Sigmoid colon (tissue), 7 donors: ENCODE data around the gene GALNT18. TPM values are rescaled to one million over a fixed set of nuclear protein-coding genes. Genes with fewer than 3 reads are reported as not detected.

Experiments
- DNase-seq: peaks from one replicate; pipeline ENCODE4 v3.0.0-alpha.2; 2019
- H3K27ac ChIP-seq, 4 donors: fragments of 200-600 bp; sonication (generic); one replicate each; pipeline ENCODE4 v1.5.1; 2016 to 2019; ENCODE audit warnings: mild to moderate bottlenecking in 1 of 4
- H3K27me3 ChIP-seq, 3 donors: fragments of 200-600 bp; sonication (generic); one replicate each; pipeline ENCODE4 v1.5.1; 2019; ENCODE audit warnings: mild to moderate bottlenecking in 1 of 3
- H3K36me3 ChIP-seq, 4 donors: fragments of 200-600 bp; sonication (generic); one replicate each; pipeline ENCODE4 v1.5.1; 2016 to 2019
- H3K4me1 ChIP-seq, 4 donors: fragments of 200-600 bp; sonication (generic); one replicate each; pipeline ENCODE4 v1.5.1; 2017 to 2019
- H3K4me3 ChIP-seq, 4 donors: fragments of 200-600 bp; sonication (generic); one replicate each; pipeline ENCODE4 v1.5.1; 2017 to 2019; ENCODE audit warnings: mild to moderate bottlenecking in 2 of 4, moderate library complexity in 1 of 4
- H3K9me3 ChIP-seq, 4 donors: fragments of 200-600 bp in 3 of 4; sonication (generic) in 3 of 4; one replicate each; pipeline versions ENCODE4 v1.5.1 to v1.6.1; 2013 to 2019
- CTCF ChIP-seq, 4 experiments: fragments of 450-650 bp in 3 of 4; fragments of 200-600 bp in 1 of 4; IDR thresholded peaks; one replicate each; pipeline ENCODE4 v1.5.1; 2016 to 2019; ENCODE audit warnings: antibody characterized with exemption in 4 of 4, mild to moderate bottlenecking in 3 of 4, moderate library complexity in 2 of 4
- EP300 ChIP-seq, 4 donors: sonication (generic); formaldehyde crosslinking; IDR thresholded peaks; one replicate each; pipeline ENCODE4 v1.6.1; 2017; ENCODE audit warnings: antibody characterized with exemption in 4 of 4
- POLR2A ChIP-seq, 2 donors: fragments of 450-650 bp; IDR thresholded peaks; one replicate each; pipeline ENCODE4 v1.6.1; 2016; ENCODE audit warnings: antibody characterized with exemption in 2 of 2, mild to moderate bottlenecking in 2 of 2, moderate library complexity in 2 of 2
- POLR2AphosphoS5 ChIP-seq, 4 donors: sonication (generic); formaldehyde crosslinking; IDR thresholded peaks; one replicate each; pipeline ENCODE4 v1.6.1; 2017; ENCODE audit warnings: antibody characterized with exemption in 4 of 4
- WGBS, 2 donors: extraction: QIAGEN DNeasy Blood & Tissue Kit; methylation state at CpG; one replicate each; pipeline ENCODE4 v1.1.7; 2013; 5-methylcytosine and 5-hydroxymethylcytosine counted together
- intact Hi-C: fragments of 100-400 bp; cut with DNase I; formaldehyde crosslinking; loops from one replicate; pipeline ENCODE4 v1.15.1; 2023
- polyA plus RNA-seq, 3 donors: library from polyadenylated mRNA; stranded (reverse); fragments of 200-250 nt; gene quantifications; one replicate each; pipeline ENCODE4 v1.2.3, GENCODE V29; 2013
- total RNA-seq, 4 donors: library from RNA; depleted of rRNA; stranded (reverse); fragments of >200 nt; gene quantifications; one replicate each; pipeline ENCODE4 v1.1.0, GENCODE V29; 2016
- donor health status: healthy with polysubstance abuse.
- donor health status: Bipolar disorder and iron deficiency.
- donor health status: healthy.

Gene GALNT18
- total RNA-seq (10 to 100 TPM; 34.9 to 48.6 (median 39.8) TPM), polyA plus RNA-seq (10 to 100 TPM in 1 of 3 donors, 1 to 10 TPM in 1, under 1 TPM in 1; 0.92 to 11.1 (median 2.4) TPM)

GRCh38 chr11:11621573-11622339, at the start of gene GALNT18:
TSS of gene GALNT18 (minus strand) at chr11:11622005.
- H3K27me3 ChIP-seq = no peaks in the 10 kb centered on the region
- DNase-seq = peak; percentile 97
- 0 to 1% methylated on average over 71 of the region's 71 CpGs for WGBS, 2 donors
- peak within 1 kb of the TSS; percentile 85 to 93 (median 88) for H3K27ac ChIP-seq
- peak within 1 kb of the TSS; percentile 64 to 85 (median 77) for H3K4me3 ChIP-seq
- TF ChIP-seq EP300 (IDR thresholded peaks at IDR 0.05) (no peak), POLR2A (IDR thresholded peaks at IDR 0.05) (peak in 1 of 2 donors; percentile 73), POLR2AphosphoS5 (IDR thresholded peaks at IDR 0.05) (peak; percentile 59 to 94 (median 89)), CTCF (IDR thresholded peaks at IDR 0.05) (peak in 2 of 4 experiments; percentile 50 to 54)
- intact Hi-C loops = loop anchor here (1.0 to 5.0 kb wide), 6 partner anchors 48 to 689 kb away; no protein-coding TSS in a partner anchor
- H3K9me3 ChIP-seq = no peaks in the 10 kb centered on the region
- peaks cover 0 to 54% (median 49%) of the 10 kb centered on the region in 4 donors for H3K4me1 ChIP-seq
- no peaks in the 10 kb centered on the region for H3K36me3 ChIP-seq

- Histone ChIP-seq H3K27me3 (no peaks in the 10 kb centered on the region), H3K27ac (peak overlapping the region; percentile 8 to 75 (median 68))
These were observed 48.8 kb upstream of the GALNT18 start for GRCh38 chr11:11670574-11670973.

GRCh38 chr11:11669233-11669846, 47.5 kb upstream of the GALNT18 start:
- Histone ChIP-seq H3K27ac (peak overlapping the region in 3 of 4 donors; percentile 68 to 75 (median 68)), H3K4me3 (no peak overlapping the region), H3K27me3 (no peaks in the 10 kb centered on the region), H3K36me3 (no peaks in the 10 kb centered on the region), H3K9me3 (no peaks in the 10 kb centered on the region), H3K4me1 (peaks cover 0 to 48% (median 34%) of the 10 kb centered on the region in 4 donors)
- 32 to 54% methylated on average over 5 of the region's 5 CpGs for WGBS, 2 donors
- TF ChIP-seq CTCF (IDR thresholded peaks at IDR 0.05) = no peak
- TF ChIP-seq EP300 (IDR thresholded peaks at IDR 0.05) = peak in 1 of 4 donors; percentile 73
- peak; percentile 77 to 86 (median 82) for TF ChIP-seq POLR2AphosphoS5 (IDR thresholded peaks at IDR 0.05)
- TF ChIP-seq POLR2A (IDR thresholded peaks at IDR 0.05) = no peak
- intact Hi-C loops = loop anchor here (1.0 kb wide), 1 partner anchor 47 kb away; the partner anchor contains the start of gene GALNT18
- peak; percentile 83 for DNase-seq

More at GRCh38 chr11:11670574-11670973, 48.8 kb upstream of the GALNT18 start:
- Histone ChIP-seq H3K4me3 (no peak overlapping the region), H3K36me3 (no peaks in the 10 kb centered on the region), H3K4me1 (peaks cover 0 to 45% (median 34%) of the 10 kb centered on the region in 4 donors), H3K9me3 (no peaks in the 10 kb centered on the region)
- WGBS, 2 donors = 64 to 74% methylated on average over 5 of the region's 5 CpGs
- intact Hi-C loops = loop anchor here (5.0 kb wide), 1 partner anchor 98 kb away; no protein-coding TSS in a partner anchor
- TF ChIP-seq CTCF (IDR thresholded peaks at IDR 0.05) (no peak), EP300 (IDR thresholded peaks at IDR 0.05) (no peak), POLR2AphosphoS5 (IDR thresholded peaks at IDR 0.05) (no peak), POLR2A (IDR thresholded peaks at IDR 0.05) (no peak)
- no peak for DNase-seq

- DNase-seq = no peak
- H3K4me3 ChIP-seq = no peak overlapping the region
- no peak for TF ChIP-seq POLR2A (IDR thresholded peaks at IDR 0.05)
- no peak for TF ChIP-seq EP300 (IDR thresholded peaks at IDR 0.05)
- no peak for TF ChIP-seq POLR2AphosphoS5 (IDR thresholded peaks at IDR 0.05)
- TF ChIP-seq CTCF (IDR thresholded peaks at IDR 0.05) = no peak
- intact Hi-C loops = loop anchor here (1.0 kb wide), 1 partner anchor 46 kb away; the partner anchor contains the start of gene GALNT18
- no peaks in the 10 kb centered on the region for H3K36me3 ChIP-seq
- H3K27me3 ChIP-seq = no peaks in the 10 kb centered on the region
- H3K4me1 ChIP-seq = peaks cover 0 to 48% (median 34%) of the 10 kb centered on the region in 4 donors
- H3K9me3 ChIP-seq = no peaks in the 10 kb centered on the region
- WGBS, 2 donors = 62 to 72% methylated on average over 5 of the region's 5 CpGs
- H3K27ac ChIP-seq = peak overlapping the region in 3 of 4 donors; percentile 68 to 75 (median 68)
These were observed 47.0 kb upstream of the GALNT18 start for GRCh38 chr11:11668781-11669180.
